T-helper 2 cell (primary cell): ENCODE measurements around the gene EFNA5.

Experiments used
- DNase-seq, 5 experiments: peaks; one replicate each; pipeline versions ENCODE4 v3.0.0 to v3.0.0-alpha.2; 2012 to 2022

The EFNA5 gene

DNA sequence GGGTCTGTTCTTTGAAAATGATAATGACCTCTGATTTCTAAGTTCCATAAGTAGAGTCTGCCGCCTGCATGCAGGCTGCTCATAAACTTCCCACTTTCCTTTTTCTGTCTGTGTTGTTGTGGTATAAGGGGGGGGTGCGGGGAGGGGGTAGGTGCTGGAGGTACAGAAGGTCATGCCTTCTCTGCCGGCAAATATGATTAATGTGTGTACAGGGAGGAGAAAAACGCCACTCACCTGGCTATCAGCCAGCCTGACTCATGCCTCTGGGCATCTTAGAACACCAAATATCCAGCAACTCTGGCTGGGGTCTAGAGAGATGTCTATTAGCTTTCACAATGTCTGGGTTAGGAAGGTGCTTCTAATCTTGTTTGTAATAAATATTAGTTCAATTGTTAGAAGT, 128.3 kb downstream of the EFNA5 start:
- no peak for DNase-seq

DNA sequence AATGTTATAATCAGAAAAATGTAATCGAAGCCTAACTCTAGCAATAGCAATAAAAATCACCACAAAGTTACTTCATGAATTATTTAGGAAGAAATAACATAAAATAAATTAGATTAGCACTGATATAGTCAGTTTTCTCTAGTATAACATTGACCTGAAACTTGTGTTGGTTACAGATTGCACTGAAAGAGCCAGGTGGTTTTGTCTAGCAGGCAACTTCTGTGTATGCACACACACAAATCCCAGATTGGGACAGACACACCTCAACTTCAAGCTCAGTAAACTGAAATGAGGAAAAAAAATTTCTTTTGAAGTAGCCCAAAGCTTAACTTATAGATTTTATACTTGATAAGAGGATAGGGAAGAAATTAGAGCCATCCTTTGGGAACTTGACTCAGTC, 129.3 kb downstream of the EFNA5 start:
- no peak for DNase-seq

DNA sequence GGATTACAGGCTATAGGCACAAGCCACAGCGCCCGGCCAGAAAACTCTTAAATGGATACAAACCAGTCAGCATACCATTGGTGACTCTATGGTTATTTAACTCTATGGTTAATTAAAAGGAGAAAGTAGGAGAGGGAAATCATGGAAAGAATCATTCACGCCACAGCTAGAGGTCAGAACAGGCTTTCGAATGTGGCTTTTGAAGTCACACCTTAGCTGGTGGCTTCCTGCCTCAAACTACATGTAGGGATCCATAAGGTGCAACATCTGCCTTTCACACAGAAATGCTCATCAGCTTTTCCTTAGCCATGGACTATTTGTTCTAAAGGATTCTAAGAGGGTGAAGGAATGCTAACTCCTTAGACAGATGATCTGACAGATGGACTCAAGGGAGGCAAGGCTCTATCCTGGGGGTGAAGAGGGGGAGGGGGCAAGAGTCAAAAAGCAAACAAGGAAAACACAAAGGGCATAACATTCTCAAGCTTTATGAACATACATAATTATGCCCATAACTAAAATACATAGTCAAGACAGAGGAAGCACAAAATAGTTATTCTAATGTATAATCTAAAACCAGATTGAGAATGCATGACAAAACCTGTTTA, 130.9 kb downstream of the EFNA5 start:
- DNase-seq, result no peak

DNA sequence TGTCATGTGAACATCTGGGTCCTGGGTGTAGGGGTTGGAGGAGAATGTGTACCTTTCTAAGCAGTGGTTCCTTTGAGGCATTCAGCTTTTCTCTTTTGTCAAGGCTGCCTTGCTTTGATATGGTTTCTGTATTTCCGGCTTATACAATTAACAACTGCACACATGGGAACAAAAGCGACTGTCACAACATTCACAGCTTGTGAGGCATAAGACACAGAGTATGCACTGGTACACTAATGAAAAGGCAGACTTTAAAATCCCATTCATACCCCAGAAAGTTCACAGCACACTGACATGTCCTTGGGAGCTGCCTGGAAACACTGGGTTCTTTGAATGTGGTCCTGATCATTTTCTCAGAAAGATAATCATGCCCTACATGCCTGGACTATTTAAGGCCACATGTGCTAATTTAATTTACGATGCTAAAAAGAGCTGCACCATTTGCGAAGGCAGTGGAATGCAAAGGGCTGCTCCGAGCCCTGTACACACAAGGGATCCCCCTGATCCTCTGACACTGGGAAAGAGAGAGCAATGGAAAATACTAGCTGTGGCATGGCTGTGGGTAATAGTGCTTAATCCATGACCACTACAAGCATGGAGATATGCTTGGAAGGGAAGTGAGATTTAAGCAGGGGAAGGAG, 131.8 kb downstream of the EFNA5 start:
- DNase-seq, result peak in 1 of 5 experiments; percentile 3

DNA sequence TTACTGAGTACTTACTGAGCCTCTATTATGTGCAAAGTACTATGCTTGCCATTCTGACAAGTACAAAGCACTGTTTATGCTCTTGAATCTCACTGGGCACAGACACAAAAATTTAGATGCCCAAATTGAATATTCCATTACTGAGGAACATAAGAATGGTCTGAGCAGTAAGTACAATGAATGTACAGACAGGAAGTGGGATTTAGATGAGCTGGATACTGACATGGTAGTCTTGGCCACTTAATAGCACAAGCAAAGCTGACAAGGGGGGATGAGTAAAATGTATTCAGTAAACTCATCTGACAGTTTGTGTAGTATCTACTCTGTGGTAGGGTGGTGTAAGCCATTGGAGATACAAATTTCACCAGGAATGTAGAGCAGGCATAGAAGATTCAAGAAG, 132.4 kb downstream of the EFNA5 start:
- no peak for DNase-seq

DNA sequence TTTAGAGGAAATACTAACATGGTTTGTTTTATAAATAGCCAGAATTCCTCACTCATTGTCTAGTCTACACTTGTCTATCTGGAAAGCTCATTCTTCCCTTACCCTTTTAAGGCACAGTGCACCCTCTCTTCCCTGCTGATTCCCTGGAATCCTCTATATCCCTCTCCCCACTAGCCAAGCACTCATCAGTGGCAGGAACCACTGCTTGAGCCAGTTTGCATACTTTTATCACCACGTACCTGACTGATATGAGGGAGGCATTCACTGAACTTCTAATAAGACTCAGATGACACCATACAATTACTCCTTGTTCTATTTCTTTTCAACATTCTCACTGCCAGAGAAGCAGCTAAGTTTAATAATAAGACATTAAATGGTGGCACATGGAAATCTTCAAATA, 134.9 kb downstream of the EFNA5 start:
- DNase-seq, result no peak

DNA sequence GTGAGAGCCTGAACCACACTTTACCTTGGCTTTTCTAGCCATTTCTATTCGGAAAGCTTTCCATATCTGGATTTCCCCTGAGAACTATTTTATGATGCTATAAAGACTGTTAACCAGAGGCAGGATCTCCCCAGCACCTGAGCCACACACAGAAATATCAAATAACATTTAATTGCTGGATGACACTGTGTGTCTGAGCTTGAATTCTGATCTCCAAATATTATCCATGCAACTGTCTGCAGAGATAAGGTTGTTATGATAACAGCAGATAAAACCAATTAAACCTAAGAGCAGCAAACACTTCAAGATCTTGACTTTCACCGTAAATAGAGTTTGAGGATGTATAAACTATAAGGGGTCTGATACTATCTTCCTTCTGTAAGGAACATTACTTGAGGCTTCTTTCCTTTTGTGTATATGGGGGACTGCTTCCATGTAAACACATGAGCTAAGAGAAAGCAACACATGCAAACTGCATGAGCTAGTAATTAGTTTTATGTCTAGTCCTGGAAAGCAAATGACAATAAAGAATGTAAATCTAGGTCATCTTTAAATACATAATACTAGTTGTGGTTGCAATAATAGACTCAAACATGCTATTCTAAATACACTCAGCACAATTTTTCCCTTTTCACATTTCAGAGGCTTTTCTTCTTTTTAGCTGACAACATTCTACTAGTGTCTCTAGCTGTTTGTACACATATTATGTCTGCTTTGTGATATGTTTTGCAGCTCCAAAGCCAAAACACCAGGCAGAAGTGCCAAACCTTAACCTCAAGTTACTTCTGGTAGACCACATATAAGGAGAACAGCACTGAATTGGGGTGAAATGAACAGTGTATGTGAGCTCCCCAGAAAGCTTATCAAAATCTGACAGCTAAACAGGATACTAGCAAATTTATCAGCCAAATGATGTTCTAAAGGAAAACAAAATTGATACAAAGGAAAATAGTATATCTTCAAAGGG, 136.5 kb downstream of the EFNA5 start:
- no peak for DNase-seq

DNA sequence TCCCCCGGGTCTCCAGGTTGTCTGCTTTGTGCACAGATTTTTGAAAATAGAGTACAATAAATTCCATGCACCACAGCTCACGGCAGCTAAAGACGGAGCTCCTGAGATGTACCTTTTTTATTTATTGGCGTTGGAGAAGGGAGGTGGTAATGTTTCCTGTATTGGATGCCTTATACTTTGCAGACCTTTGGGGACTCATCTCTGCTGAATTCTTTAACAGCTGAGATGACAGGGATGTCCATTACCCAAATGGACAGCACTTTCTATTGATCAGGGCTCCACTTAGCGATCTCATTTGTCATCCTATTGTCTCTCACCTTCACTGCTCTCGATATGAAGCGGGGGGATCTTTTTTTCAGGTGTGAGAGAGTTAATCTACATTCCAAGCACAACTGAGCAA, 137.8 kb downstream of the EFNA5 start:
- no peak for DNase-seq

DNA sequence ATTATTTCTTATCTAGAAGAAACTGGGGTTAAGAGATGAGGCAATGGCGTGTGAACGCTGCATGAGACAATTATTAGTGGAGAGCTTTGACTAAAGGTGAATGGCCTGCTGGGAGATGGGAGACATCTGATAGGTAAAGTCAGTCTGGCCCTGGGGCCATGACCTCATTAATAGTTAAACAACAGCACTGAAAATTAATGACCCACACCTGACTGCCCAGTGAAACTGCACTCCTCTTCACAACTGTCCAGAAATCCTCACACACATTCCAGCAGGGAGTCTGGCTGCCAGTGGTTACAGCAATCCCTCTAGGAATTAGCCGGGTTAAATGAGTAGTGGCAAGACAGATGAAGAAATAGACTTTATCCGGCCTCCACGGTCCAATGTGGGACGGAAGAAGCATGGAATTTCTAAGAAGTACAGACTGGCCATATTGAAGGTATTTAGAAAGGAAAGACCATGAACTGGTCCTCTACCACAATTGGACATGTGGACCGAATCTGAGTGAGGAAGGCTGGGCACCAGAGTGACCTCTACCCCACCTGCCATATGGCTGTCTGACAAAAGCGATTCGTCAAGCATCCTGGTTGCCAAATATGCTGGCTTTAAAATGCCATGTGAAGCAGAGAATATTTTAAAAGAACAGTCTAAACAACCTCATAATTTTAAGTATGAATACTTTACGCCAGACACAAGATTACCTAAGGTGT, 138.4 kb downstream of the EFNA5 start:
- no peak for DNase-seq

DNA sequence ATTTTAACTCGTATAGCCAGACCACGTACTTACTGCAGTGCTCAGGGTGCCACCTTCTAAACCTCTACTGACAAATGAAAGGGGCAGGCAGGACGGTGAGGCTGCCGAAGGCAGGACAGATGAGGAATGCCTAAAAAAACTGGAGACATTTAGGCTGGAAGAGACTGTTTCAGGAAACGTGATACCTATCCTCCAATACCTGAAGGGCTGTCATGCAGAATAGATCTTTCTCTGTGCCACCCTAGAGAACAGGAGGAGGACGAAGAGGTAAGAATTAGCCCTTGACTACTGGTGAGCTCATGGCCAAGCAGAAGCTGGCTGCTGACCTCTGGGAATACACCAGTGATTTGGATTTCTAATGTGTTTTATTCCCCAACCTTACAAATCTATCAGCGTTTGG, 139.4 kb downstream of the EFNA5 start:
- no peak for DNase-seq

DNA sequence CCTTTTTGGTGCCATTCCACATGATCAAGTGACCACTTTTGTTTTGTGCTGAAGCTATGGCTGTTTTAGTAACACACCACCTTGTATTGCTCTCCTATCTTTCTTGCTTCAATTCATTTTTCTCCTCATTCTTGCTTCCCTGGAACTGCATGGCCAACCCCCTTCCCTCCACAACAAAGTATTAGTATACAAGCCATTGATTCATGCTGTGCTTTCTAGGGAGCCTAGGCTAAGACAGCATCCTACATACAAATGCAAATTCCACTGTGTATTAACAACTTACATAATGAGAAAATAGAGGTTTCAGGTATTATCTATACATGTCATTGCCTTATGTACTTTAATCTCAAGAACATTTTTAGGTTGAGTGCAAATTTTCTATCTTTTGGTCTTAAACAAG, 141.1 kb downstream of the EFNA5 start:
- no peak for DNase-seq

DNA sequence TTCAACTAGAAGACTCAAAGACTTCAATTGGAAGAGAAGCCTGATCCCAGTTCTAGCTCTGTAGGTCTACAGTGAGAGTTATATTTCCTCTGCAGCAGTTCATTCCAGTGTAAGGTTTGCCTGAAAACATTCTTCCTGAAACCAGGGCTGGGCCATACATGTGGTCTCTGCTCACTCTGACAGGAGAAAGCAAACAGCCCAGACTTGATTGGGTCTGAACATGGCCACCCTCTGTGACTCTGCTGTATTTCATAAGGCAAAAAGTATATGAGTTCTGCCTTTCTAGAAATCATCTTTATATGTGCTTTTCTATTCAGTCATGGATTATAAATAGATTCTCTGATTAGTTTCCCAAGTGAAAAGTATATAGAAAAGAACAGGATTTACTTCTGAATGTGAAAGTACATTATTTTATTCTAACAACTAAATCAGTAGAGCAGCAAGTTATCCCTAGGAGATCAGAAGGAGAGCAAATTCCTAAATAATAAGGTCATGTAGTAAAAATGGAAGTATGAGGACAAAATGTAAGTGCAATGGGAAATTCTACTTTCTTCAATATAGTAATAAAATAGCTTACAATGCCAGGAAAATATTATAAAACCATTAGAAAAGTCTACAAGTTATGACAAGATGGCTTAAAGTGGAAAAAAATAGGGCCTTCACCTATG, 144.3 kb downstream of the EFNA5 start:
- no peak for DNase-seq

DNA sequence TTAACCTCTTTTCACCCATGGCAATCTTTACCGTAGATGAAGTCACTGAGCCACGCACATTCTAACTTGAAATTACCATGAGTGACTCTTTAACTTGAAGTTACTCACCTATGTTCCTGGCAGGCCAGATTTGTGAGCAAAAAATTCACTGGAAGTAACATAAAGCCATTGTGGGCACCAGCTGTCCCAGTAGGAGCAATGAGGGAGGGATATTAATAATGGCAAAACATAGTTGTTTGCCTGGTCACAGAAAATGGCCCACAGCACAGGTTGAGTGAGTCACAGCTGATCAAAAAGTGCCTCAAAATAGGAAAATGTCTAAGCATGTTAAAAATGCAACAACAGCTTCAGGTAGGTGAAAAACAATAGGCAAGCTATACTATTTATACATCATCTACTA, 146.6 kb downstream of the EFNA5 start:
- no peak for DNase-seq

DNA sequence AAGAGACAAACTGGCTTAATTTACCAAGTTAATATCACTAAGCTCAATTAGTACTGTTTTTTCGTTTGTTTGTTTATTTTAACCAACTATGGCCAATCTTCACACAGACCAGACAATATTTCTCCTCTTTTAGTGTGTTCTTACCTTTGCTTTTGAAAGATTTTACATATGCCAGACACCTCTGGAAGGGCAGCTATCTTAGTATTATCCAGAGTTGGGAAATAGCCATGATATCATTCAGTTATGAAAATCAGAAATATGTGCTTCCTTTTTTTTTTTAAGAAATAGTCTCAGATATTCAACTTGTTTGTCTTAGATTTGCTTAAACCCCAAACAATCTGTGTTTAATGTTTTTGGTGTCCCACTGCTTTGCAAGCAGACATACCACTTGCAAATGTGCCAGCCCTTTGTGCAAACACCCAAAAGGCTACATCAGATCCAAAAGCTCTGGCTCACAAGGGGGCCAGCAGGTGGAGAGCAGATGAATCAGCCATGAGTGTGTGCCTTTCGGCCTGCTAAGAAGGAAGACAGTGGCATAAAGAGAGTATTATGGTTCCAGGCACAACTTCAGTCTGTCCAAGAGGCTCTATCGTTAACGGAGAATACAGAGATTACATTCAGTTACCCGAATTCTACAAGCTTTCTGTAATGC, 147.6 kb downstream of the EFNA5 start:
- DNase-seq, result no peak

DNA sequence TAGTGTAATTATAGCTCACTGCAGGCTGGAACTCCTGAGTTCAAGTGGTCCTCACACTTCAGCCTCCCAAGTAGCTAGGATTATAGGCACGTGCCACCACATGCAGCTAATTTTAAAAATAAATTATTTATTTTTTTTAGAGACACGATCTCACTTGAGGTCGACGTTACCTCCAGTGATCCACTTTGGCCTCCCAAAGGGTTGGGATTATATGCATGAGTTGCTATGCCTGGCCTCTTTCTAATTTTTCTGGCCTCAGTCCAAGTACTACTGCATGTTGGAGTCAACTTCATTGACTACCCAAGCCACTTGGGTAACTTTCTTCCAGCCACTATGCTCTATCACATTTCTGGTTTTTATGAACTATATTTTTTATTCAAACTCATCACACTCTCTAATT, 148.3 kb downstream of the EFNA5 start:
- no peak for DNase-seq

DNA sequence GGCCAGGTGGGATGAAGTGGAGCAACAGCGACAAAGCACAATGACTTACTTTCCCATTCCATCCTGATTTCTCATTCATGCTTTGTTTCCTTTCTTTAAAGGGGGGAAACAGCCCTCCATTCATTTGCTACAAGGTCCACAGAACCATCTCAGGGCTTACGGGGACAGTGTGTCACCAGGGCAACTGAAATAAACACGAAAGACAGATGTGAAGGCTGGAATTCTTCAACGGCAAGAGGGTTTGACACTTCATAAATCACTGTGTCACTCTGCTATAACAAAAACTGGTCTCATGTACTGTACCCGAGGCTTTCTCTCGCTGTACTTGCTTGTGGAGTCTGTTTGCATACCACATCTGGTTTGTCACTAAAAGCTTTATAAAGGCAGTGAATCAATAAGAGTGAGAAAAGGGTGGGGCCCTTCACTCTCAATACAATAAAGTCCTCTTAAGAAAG, 150.8 kb downstream of the EFNA5 start:
- no peak for DNase-seq

DNA sequence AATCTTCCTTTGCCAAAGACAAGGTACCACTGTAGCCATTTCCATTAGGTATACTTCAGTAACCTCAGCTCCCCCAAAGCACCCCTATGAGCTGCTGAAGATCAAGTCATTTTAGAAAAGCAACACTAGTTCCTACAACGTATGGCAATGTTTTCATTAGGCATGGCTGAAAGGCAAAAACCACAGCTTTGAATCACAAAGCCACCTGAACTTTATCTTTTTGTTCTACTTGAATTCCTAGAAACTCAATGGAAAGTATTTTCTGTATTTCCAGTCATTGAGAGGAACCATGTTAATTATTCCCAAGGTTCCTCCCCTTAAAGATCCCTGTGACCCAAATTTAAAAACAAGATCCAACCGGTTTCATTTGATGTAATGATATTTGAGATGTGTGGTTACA, 152.1 kb downstream of the EFNA5 start:
- no peak for DNase-seq

DNA sequence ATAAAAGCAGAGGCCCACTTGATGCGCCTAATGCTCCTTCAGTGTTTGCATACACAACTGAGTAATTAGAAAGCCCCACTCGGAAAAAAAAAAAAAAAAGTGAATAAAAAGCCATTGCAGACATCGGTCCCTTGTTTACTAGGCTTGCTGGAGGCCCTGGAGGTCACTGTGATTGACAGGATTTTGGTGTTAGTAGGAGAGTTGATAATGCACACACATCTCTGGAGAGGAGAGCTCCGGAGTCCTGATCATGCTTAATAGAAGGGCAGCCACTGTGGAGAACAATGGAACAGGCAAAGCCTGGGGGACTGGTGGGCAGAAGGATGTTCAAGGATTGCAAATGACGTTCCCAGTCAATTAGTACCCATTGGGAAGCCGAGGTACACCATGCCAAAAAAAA, 152.5 kb downstream of the EFNA5 start:
- no peak for DNase-seq

DNA sequence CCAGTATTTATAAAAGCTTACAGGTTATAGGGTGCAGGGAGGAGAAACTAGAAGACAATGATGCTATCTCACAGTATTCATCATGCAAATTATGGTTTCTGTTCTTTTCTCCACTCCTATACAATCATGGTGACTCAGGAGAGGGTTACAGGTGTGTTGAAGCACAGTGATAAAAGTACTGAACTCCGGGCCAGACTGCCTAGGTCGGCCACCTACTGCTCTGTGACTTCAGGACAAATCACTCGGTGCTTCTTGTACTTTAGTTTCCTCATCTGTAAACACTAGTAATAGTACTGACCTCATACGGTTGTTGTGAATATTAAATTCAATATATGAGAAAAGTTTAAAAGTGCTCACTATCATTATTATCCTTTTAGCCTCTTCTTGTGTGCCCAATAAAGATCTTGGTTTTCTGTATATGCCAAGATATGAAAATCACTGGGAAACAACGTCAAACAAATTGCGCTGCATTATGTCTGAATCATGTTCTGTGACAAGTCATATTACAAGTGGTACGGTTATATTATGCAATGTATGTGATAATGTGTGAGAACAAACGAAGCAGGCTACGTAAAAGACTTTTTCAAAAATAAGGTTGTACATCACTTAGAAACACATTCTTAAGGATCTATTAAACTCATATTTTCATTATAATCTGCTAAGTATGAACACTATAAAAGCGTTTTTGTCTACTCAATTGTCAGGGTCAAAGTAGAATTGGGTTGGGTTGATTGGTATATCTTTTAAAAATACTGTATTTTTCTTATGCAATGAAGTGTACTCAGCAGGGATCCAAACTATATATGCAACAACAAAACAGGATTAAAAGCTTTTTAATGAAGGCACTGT, 153.3 kb downstream of the EFNA5 start:
- DNase-seq, result no peak

DNA sequence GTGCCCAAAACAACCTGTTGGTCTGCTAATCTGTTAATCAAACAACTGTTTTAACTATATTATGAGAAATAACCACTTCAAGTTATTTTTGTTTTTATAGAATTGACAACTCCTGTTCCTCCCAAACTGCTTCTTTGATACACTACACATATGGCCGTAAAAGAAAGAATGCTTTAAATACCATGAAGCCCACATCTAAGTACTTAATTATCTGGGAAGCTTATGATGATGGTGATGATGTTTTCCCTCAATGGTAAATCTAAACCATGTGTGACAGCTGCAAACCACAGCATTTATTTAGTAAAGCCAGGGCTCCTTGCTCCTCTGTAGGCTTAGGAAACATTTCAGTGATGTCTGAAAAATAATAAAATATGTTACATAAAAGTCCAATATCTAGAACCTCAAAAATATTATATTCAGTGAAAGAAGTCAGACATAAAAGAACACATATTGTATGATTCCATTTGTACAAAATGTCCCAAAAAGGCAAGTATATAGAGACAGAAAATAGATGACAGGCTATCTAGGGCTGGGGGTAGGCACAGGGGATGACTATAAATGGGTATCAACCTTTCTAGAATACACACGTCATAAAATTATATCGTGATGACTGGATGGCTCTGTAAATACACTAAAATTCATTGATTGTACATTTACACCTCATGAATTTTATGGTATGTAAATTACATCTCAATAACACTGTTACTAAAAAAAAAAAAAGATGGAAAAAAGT, 154.1 kb downstream of the EFNA5 start:
- DNase-seq, result no peak
